ENCODE measurements around the gene PHF11. TPM values are rescaled to one million over a fixed set of nuclear protein-coding genes. Genes with fewer than 3 reads are reported as not detected.

PHF11 gene
- polyA plus RNA-seq, 1 donor (not counting 4 experiments of a cell fraction or from before 2014, with no cell fraction given): 32.9 TPM

DNA sequence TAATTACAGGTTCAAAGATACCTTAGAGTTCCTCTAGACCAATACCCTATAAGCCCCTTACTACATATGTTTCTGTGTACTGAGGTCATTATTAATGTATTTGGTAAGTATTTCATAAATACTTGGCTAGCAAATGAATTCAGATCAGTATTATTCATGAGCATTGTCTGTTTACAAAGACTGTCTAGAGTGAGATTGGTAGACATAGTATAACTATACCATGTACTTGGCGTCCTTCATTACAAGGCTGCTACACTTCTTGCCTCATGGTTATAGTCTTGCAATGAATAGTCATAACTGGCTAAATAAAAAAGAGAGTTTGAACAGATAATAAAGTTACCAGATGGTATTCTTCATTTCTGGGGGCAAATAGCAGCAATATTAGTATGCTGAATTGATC is 39.6 kb upstream of the PHF11 start:
- H3K4me3 ChIP-seq (ENCODE audit: control insufficient read depth in 2 of 3, extremely low read depth in 1 of 3, insufficient read depth in 2 of 3, low read depth in 1 of 3, low read length in 3 of 3): no peak overlapping the region
- no peaks in the 10 kb centered on the region for H3K9me3 ChIP-seq (ENCODE audit: control insufficient read depth, low read depth, low read length)
- H3K36me3 ChIP-seq (ENCODE audit: control insufficient read depth in 2 of 2, extremely low read depth in 1 of 2, insufficient read depth in 2 of 2, low read length in 2 of 2): no peaks in the 10 kb centered on the region
- H2AFZ ChIP-seq (ENCODE audit: control insufficient read depth, low read length): no peak overlapping the region
- H3K4me1 ChIP-seq (ENCODE audit: control insufficient read depth, extremely low read depth, insufficient read depth, low read length): no peaks in the 10 kb centered on the region
- no peak for FAIRE-seq
- TF ChIP-seq, protein P1, sequence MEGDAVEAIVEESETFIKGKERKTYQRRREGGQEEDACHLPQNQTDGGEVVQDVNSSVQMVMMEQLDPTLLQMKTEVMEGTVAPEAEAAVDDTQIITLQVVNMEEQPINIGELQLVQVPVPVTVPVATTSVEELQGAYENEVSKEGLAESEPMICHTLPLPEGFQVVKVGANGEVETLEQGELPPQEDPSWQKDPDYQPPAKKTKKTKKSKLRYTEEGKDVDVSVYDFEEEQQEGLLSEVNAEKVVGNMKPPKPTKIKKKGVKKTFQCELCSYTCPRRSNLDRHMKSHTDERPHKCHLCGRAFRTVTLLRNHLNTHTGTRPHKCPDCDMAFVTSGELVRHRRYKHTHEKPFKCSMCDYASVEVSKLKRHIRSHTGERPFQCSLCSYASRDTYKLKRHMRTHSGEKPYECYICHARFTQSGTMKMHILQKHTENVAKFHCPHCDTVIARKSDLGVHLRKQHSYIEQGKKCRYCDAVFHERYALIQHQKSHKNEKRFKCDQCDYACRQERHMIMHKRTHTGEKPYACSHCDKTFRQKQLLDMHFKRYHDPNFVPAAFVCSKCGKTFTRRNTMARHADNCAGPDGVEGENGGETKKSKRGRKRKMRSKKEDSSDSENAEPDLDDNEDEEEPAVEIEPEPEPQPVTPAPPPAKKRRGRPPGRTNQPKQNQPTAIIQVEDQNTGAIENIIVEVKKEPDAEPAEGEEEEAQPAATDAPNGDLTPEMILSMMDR (optimal IDR thresholded peaks at IDR 0.05 in 1 of 3, IDR thresholded peaks at IDR 0.05 in 1 of 3, conservative IDR thresholded peaks at IDR 0.05 in 1 of 3; ENCODE audit: extremely low read depth in 1 of 3, insufficient read depth in 2 of 3, low read length in 3 of 3): no peak
- no peak for TF ChIP-seq EZH2 (IDR thresholded peaks at IDR 0.05; ENCODE audit: low read length)
- no peak overlapping the region for H3K4me2 ChIP-seq (ENCODE audit: control insufficient read depth, extremely low read depth, insufficient read depth, low read depth, low read length)
- no peak overlapping the region for H3K9ac ChIP-seq (ENCODE audit: control insufficient read depth, extremely low read depth, insufficient read depth, low read length)
- no peak for DNase-seq (ENCODE audit: low read depth, low spot score)
- no peak overlapping the region for H3K27ac ChIP-seq (ENCODE audit: control insufficient read depth, insufficient read depth, low read length)
- no peaks in the 10 kb centered on the region for H3K9me1 ChIP-seq (ENCODE audit: control insufficient read depth, extremely low read depth, insufficient read depth, low read length)
- no peaks in the 10 kb centered on the region for H3K27me3 ChIP-seq (ENCODE audit: control insufficient read depth, extremely low read depth, insufficient read depth, low read length)
- no peaks in the 10 kb centered on the region for H4K20me1 ChIP-seq (ENCODE audit: control insufficient read depth, extremely low read depth, insufficient read depth, low read length)
- dilution Hi-C loops (cut with MboI; ENCODE audit: extremely low pct_ligation_motif_present, low sequenced_read_pairs): no loop called here
- H3K79me2 ChIP-seq (ENCODE audit: control insufficient read depth, insufficient read depth, low read length): no peaks in the 10 kb centered on the region

- no peak overlapping the region for H3K27ac ChIP-seq (ENCODE audit: control insufficient read depth, insufficient read depth, low read length)
- H3K9me1 ChIP-seq (ENCODE audit: control insufficient read depth, extremely low read depth, insufficient read depth, low read length): no peaks in the 10 kb centered on the region
- dilution Hi-C loops (cut with MboI; ENCODE audit: extremely low pct_ligation_motif_present, low sequenced_read_pairs): no loop called here
- no peak overlapping the region for H2AFZ ChIP-seq (ENCODE audit: control insufficient read depth, low read length)
- H3K4me2 ChIP-seq (ENCODE audit: control insufficient read depth, extremely low read depth, insufficient read depth, low read depth, low read length): no peak overlapping the region
- DNase-seq (ENCODE audit: low read depth, low spot score) (no peak), FAIRE-seq (no peak)
- TF ChIP-seq, protein P1 (optimal IDR thresholded peaks at IDR 0.05 in 1 of 3, IDR thresholded peaks at IDR 0.05 in 1 of 3, conservative IDR thresholded peaks at IDR 0.05 in 1 of 3; ENCODE audit: extremely low read depth in 1 of 3, insufficient read depth in 2 of 3, low read length in 3 of 3): no peak
- TF ChIP-seq EZH2 (IDR thresholded peaks at IDR 0.05; ENCODE audit: low read length): no peak
- H3K27me3 ChIP-seq (ENCODE audit: control insufficient read depth, extremely low read depth, insufficient read depth, low read length): no peaks in the 10 kb centered on the region
- H4K20me1 ChIP-seq (ENCODE audit: control insufficient read depth, extremely low read depth, insufficient read depth, low read length): no peaks in the 10 kb centered on the region
- H3K9ac ChIP-seq (ENCODE audit: control insufficient read depth, extremely low read depth, insufficient read depth, low read length): no peak overlapping the region
- H3K4me1 ChIP-seq (ENCODE audit: control insufficient read depth, extremely low read depth, insufficient read depth, low read length): no peaks in the 10 kb centered on the region
- no peaks in the 10 kb centered on the region for H3K79me2 ChIP-seq (ENCODE audit: control insufficient read depth, insufficient read depth, low read length)
- peaks cover 0 to 3% of the 10 kb centered on the region in 2 experiments for H3K36me3 ChIP-seq (ENCODE audit: control insufficient read depth in 2 of 2, extremely low read depth in 1 of 2, insufficient read depth in 2 of 2, low read length in 2 of 2)
- no peaks in the 10 kb centered on the region for H3K9me3 ChIP-seq (ENCODE audit: control insufficient read depth, low read depth, low read length)
- no peak overlapping the region for H3K4me3 ChIP-seq (ENCODE audit: control insufficient read depth in 2 of 3, extremely low read depth in 1 of 3, insufficient read depth in 2 of 3, low read depth in 1 of 3, low read length in 3 of 3)
These were observed 38.5 kb upstream of the PHF11 start for GRCh38 chr13:49457221-49457620.
